ENCODE data around the gene GPR68.
"Not testable (repeated sequence)": the region's sequence is repeated elsewhere in the genome, so short reads cannot be mapped to it uniquely, and the experiment has no call there.

The GPR68 gene

DNA sequence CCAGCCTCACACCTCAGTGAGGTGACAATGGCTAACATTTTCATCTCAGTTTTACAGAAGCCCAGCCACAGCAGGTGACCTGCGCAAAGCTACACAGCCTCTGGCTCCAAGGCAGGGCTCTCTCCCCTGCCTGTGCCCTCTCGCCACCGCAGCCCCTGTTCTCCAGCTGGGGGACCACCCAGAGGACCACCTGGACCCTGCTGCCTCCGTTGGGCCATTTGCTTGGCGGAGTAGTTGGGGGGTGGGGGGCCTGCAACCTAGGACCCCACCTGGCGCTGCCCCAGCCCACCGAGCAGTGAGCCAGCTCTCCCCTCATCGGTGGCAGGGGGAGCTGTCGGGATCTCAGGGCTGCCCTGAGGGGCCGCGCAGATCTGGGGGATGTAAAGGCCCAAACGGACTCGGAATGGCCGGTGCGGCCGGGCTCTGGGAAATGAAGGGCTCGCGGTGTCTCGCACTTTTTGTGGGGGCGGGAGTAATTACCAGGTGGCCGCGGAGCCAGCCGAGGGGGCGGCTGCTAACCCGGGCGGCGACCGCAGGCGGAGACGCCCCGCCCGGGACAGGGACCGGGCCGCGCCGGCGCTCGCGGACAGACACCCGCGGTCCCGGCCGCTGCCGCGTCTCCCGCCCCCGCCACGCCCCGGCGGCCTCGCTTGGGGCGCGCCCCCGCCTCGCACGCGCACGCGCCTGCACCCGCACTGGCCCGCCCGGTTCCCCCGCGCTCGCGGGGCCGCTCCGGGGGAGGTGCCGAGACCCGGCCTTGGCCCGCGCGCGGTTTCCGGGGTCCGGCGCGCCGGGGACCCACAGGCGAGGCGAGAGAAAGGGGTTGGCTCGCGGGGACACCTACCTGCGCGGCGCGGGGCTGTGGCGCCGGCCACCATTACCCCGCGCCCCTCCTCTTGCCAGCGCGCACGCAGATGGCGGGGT is 8.6 kb upstream of the GPR68 start:
- DNase-seq (ENCODE audit: low read depth in 2 of 2): peak in 1 of 2 donors; percentile 47

DNA sequence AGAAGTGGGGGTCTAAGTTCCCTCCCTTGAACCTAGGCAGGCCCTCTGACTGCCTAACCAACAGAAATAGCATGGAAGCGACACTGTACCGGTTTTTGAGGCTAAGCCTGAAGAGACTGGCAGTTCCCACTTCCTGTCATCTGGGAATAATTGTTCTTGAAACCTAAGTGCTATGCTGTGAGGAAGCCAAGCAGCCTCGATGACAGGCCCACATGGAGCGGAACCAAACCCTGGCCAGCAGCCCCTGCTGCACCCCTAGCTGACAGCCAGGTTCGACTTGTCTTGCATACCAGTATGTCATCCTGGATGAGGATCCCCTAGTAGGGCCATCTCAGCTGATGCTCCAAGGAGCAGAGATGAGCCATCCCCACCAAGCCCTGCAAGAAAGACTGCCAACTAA is 6.4 kb upstream of the GPR68 start:
- DNase-seq (ENCODE audit: low read depth in 2 of 2): no peak

DNA sequence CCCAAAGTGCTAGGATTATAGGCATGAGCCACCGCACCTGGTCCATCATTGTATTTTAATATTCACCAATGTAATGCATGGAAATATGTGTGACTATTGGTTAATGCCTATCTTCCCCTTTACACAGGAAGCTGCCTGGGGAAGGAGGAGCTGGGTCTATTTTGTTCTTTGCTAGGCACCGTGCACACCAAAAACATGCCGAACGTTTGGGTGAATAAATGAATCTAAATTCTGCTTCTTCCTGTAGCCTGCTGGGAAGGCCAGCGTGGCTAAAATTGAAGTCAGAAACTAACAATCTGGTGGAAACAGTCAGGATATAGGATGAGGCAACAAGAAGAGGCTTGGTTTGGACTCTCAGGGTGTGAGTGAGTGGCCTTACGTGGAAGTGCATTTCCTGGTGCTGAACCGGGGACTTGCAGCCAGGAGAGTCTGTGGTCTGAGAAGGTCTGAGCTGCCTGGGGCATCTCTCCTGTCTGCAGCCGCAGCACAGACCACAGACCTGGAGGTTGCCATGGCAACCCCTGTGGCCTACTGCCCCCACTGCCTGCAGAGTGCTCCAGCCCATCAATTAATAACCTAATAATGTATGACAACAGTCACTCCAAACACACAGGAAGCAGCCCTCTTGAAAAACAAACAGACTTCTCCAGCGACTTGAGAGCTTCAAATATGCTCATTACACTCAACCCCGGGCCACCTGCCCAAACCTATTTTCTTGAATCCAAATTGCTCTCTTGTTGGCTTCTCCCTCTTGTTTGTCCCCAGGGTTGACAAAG is 5.5 kb upstream of the GPR68 start:
- no peak for DNase-seq (ENCODE audit: low read depth in 2 of 2)

DNA sequence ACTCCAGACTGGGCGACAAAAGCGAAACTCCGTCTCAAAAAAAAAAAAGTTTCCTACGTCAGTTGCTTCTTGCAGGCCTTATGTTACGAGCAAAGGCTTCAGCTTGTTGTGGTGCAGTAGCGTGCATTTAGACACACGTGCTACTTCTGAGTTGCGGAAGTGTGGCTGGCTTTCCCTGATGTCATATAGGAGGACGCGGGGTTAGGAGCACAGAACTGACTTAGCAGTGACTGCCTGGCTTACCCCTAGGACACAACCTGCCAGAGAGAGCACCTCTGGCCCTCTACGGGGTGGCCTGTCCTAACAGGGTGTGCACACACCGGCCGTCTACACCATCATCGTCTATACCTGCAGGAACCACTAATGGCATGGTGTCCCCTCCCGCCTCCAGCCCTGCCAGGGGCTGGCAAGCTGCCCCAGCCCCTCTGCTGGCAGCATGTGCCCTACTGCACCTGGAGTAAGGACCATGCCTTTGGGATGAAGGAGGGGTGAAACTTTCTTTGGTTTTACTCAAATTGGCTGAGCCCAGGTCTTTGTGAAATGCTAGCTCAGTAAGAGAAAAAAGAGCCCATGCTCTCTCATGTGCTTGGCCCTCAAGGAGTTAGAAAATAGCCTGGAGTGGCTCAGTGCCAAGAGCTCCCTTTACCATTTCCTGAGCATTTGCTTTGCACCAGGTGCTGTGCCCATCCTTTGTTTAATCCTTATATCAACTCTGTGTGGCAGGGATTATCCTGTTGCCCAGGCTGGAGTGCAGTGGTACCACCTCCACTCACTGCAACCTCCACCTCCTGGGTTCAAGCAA is 1.7 kb upstream of the GPR68 start:
- peak in 1 of 2 donors; percentile 62 for DNase-seq (ENCODE audit: low read depth in 2 of 2)

DNA sequence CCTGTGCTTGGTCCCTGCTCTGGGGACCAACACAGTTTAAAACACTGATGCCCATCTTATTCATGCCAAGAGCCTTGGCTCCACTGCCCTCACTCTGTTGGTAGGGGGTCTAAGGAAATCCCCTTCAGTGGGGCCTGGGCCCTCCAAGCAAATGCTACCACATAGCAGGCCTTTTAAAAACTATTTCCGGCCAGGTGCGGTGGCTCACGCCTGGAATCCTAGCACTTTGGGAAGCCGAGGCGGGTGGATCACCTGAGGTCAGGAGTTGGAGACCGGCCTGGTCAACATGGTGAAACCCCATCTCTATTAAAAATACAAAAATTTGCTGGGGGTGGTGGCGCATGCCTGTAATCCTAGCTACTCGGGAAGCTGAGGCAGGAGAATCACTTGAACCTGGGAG is 1.1 kb upstream of the GPR68 start:
- DNase-seq (ENCODE audit: low read depth in 2 of 2): not testable (repeated sequence)

DNA sequence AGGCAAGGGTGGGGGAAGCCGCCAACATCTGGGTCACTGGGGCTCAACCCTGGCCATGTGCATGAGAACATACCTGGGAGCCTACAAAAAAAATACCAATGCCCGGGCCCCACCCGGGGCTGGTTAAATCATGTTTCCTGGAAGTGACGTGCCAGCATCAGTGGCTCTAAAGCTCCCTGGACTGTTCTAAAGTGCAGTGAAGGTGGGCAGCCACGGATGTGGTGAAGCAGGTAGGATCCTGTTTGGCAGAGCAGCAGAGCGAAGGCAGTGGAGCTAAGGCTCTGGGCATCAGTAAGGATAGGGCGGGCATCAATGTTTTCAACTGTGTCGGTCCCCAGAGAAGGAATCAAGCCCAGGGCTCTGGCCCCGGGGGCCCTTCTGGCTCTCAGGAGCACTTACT is 525 bp upstream of the GPR68 start:
- peak in 1 of 2 donors; percentile 66 for DNase-seq (ENCODE audit: low read depth in 2 of 2)

DNA sequence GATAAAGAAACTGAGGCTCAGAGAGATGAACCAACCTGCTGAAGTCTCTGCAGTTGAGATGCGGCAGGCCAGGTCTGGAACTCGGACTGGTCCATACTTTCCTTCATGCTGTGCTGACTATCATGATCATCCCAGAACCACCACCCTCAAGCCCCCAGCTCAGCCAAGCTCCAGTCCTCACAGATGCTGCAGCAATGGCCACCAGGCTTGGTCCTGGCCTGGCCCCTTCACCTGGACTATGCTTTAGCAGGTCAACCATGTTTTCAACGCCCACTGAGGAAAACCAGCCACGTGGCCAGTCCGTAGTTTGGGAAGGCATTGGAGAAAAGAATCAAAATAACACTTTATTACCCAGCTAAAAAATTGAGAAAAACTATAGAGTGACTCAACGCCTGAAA is 1.4 kb downstream of the GPR68 start:
- no peak for DNase-seq (ENCODE audit: low read depth in 2 of 2)

DNA sequence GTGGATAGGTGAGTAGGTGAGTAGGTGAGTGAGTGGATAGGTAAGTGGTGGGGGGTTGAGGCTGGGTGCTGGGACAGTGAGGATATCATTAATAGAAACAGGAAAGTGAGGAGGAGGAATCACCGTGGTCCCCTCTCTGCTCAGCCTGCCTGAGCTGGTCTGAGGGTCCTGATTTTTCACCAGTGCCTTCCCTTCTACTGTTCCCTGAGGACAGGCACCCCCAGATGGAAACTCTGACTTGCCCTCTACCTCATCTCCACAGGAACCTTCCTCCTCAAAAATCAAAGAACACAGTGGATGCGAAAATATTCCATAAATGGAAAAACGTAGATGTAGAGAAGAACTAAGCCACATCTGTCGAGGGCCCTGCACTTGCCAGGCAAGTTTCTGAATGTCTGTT is 1.9 kb downstream of the GPR68 start:
- no peak for DNase-seq (ENCODE audit: low read depth in 2 of 2)

GRCh38 chr14:91241863-91242262 is 2.6 kb downstream of the GPR68 start:
- DNase-seq (ENCODE audit: low read depth in 2 of 2): no peak

DNA sequence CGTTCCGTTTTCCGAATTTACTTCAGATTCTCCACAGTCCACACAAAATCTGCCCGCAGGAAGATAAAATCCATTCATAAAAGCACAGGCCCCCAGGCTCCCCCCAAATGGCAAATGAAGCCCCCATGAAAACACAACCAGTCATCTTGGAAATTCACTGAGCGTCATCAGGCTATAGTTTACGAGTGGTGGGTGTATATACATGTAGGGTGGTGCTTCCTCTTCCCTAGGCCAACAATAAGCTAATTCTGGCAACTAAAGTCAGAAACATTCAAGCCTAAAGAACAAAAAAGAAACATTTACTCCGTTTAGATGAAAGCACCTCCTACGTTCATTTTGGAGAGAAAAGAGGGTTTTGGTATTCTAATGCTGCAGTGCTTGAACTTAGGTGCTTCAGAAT is 5.8 kb downstream of the GPR68 start:
- DNase-seq (ENCODE audit: low read depth in 2 of 2): no peak

DNA sequence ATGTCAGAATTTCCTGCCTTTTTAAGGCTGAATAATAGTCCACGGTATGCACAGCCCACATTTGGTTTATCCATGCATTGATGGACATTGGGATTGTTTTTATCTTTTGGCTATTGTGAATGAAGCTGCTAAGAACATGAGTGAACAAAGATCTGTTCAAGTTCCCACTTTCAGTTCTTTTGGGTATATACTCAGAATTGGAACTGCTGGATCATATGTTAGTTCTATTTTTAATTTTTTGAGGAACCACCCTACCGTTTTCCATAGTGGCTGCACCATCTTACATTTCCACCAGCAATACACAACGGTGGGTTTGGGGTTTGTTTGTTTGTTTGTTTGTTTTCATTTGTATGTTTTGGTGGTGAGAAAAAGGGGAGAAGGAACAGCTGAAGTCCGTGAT is 6.4 kb downstream of the GPR68 start:
- no peak for DNase-seq (ENCODE audit: low read depth in 2 of 2)

- DNase-seq (ENCODE audit: low read depth in 2 of 2): no peak
Measured at GRCh38 chr14:91237219-91237618, 7.3 kb downstream of the GPR68 start.

GRCh38 chr14:91235841-91236240 is 8.7 kb downstream of the GPR68 start:
- no peak for DNase-seq (ENCODE audit: low read depth in 2 of 2)

GRCh38 chr14:91234791-91235114 is 9.8 kb downstream of the GPR68 start:
- DNase-seq (ENCODE audit: low read depth in 2 of 2): no peak

GRCh38 chr14:91233936-91234790 is 10.3 kb downstream of the GPR68 start:
- no peak for DNase-seq (ENCODE audit: low read depth in 2 of 2)

DNA sequence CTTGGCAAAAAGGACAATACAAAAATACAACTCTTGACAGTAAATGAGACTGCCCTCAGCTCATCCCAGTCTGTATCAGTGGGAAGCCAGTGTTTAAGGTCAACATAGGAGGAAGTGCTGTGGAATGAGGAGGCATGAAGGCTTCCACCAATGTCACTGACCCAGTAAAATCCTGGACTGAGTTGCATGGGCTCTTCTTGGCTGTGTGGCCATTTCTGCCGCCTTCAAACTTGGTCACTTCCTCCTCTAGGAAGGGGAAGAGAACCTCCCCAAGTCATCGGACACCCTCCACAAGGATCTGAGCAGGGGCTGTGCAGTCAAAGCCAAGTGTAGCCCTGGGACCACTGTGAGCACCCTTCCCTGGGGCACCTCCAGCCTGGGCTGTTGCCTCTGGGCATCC is 11.9 kb downstream of the GPR68 start:
- DNase-seq (ENCODE audit: low read depth in 2 of 2): no peak

DNA sequence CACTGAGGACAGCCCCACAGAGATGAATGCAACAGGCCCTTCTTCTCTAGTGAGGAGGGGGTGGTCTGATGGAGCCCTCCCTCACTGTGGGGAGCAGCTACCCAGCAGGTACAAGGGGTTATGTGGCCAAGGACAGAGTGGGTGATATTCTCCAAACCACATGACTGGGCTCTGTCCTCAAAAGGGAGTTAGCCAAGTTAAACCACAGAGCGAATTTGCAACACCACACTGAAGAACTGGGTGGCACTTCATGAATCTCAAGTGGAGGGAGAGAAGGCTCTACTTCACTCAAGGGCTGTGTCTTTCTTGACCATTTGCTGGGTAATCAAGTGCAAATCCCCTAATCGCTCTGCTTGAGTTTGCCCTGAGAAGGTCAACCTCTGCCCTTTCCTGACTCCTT is 12.5 kb downstream of the GPR68 start:
- DNase-seq (ENCODE audit: low read depth in 2 of 2): no peak

- DNase-seq (ENCODE audit: low read depth in 2 of 2): no peak
Measured at GRCh38 chr14:91231446-91231845, 13.1 kb downstream of the GPR68 start.

GRCh38 chr14:91230397-91231035 is 14.0 kb downstream of the GPR68 start:
- DNase-seq (ENCODE audit: low read depth in 2 of 2): no peak

DNA sequence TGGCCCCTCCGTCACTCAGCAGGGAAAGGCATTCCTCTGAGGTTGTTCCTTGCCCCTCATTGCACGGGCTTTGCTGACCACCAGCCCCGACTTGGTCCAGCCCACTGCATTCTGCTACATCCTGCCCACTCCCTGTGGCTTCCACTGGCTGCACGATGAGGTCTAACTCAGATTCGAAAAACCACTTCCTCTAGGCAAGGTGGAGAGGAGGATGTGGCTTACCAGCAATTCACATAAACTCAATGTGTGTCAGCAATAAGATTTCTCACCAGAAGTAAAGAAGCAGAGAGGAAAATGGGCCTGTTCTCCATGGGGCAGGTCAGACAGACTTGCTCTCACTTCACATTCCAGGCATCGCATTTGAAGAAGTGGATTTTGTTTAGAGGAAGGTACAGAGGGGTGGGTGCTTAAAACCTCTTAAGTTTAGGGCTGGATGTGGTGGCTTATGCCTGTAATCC is 14.7 kb downstream of the GPR68 start:
- peak in 1 of 2 donors; percentile 52 for DNase-seq (ENCODE audit: low read depth in 2 of 2)

GRCh38 chr14:91229005-91229382 is 15.5 kb downstream of the GPR68 start:
- DNase-seq (ENCODE audit: low read depth in 2 of 2): no peak
